Measurements from ENCODE around the gene TBC1D7.

TBC1D7 gene

GRCh38 chr6:13280254-13280653, 48.1 kb downstream of the TBC1D7 start:
- Histone ChIP-seq H3K4me1 (ENCODE audit: control insufficient read depth, insufficient read depth, low read length) (no peaks in the 10 kb centered on the region), H3K27ac (ENCODE audit: extremely low read depth, low read depth, low read length) (no peak overlapping the region), H3K4me3 (ENCODE audit: low read depth, low read length) (no peak overlapping the region), H3K36me3 (ENCODE audit: control insufficient read depth in 2 of 2, insufficient read depth in 1 of 2, low read length in 2 of 2) (no peaks in the 10 kb centered on the region), H3K9me3 (ENCODE audit: control insufficient read depth, insufficient read depth, low read depth, low read length) (no peaks in the 10 kb centered on the region)
- TF ChIP-seq ZNF654 (tag by site-specific recombination; IDR thresholded peaks at IDR 0.05; ENCODE audit: low read depth) (no peak), ZNF37A (tag by site-specific recombination; IDR thresholded peaks at IDR 0.05) (no peak), ZNF221 (tag by site-specific recombination; IDR thresholded peaks at IDR 0.05; ENCODE audit: borderline replicate concordance) (no peak), ZNF24 (tag by site-specific recombination; IDR thresholded peaks at IDR 0.05) (no peak), ZNF580 (tag by site-specific recombination; IDR thresholded peaks at IDR 0.05) (no peak)
- POLR2A ChIA-PET: no interaction called here
- CTCF ChIA-PET: no interaction called here

GRCh38 chr6:13278991-13279390, 49.3 kb downstream of the TBC1D7 start:
- Histone ChIP-seq H3K27ac (ENCODE audit: extremely low read depth, low read depth, low read length) (no peak overlapping the region), H3K36me3 (ENCODE audit: control insufficient read depth in 2 of 2, insufficient read depth in 1 of 2, low read length in 2 of 2) (no peaks in the 10 kb centered on the region), H3K4me1 (ENCODE audit: control insufficient read depth, insufficient read depth, low read length) (no peaks in the 10 kb centered on the region), H3K4me3 (ENCODE audit: low read depth, low read length) (no peak overlapping the region), H3K9me3 (ENCODE audit: control insufficient read depth, insufficient read depth, low read depth, low read length) (no peaks in the 10 kb centered on the region)
- ChIA-PET POLR2A (interaction anchor here (0.6 kb wide), 1 partner anchor 11 kb away, joined by 3 read pairs; no protein-coding TSS in a partner anchor), CTCF (interaction anchor here (0.9 to 2.9 kb wide), 5 partner anchors 10 to 368 kb away, joined by 3 to 14 read pairs (median 9); no protein-coding TSS in a partner anchor)
- TF ChIP-seq ZBTB44 (tag by site-specific recombination; IDR thresholded peaks at IDR 0.05) (no peak), ZNF548 (tag by site-specific recombination; IDR thresholded peaks at IDR 0.05) (no peak), ZNF398 (tag by site-specific recombination; IDR thresholded peaks at IDR 0.05) (no peak), PRDM6 (tag by site-specific recombination; IDR thresholded peaks at IDR 0.05) (no peak), ZNF549 (tag by site-specific recombination; IDR thresholded peaks at IDR 0.05) (no peak), ZNF423 (tag by site-specific recombination; IDR thresholded peaks at IDR 0.05) (no peak), ZBTB20 (tag by site-specific recombination; IDR thresholded peaks at IDR 0.05) (no peak), SALL2 (tag by site-specific recombination; IDR thresholded peaks at IDR 0.05; ENCODE audit: borderline replicate concordance) (no peak), ZBTB26 (tag by site-specific recombination; optimal IDR thresholded peaks at IDR 0.05) (no peak), ZNF561 (tag by site-specific recombination; IDR thresholded peaks at IDR 0.05; ENCODE audit: borderline replicate concordance) (no peak), ZNF239 (tag by site-specific recombination; IDR thresholded peaks at IDR 0.05) (no peak), ZNF677 (tag by site-specific recombination; IDR thresholded peaks at IDR 0.05) (no peak)

Data from HEK293 (cell line).